A673 (cell line): ENCODE measurements around the gene TNKS2.

Experiments
- CTCF ChIP-seq: fragments of 300-800, 200-600 bp; sonication (generic); conservative IDR thresholded peaks from 2 replicates; pipeline ENCODE4 v1.5.1; 2017; ENCODE audit warnings: low read depth, mild to moderate bottlenecking, antibody characterized with exemption, low read length, moderate library complexity, mixed read lengths
- EZH2 ChIP-seq: fragments of 200-600 bp; sonication (generic); IDR thresholded peaks from 2 replicates; pipeline ENCODE4 v1.6.1; 2017; ENCODE audit warnings: borderline replicate concordance, low read depth, mild to moderate bottlenecking, mixed read lengths, antibody characterized with exemption, low read length; ENCODE audit not compliant: poor library complexity, severe bottlenecking

- TF ChIP-seq CTCF (no peak), EZH2 (no peak)
These were observed 5.3 kb downstream of the TNKS2 start for GRCh38 chr10:91803386-91804125.
